Suprapubic skin (tissue), 4 donors: ENCODE results near the gene SNX24. TPM values are rescaled to one million over a fixed set of nuclear protein-coding genes. Genes with fewer than 3 reads are reported as not detected.

ENCODE experiments used
- DNase-seq, 2 donors: peaks; one replicate each; pipeline ENCODE4 v3.0.0-alpha.2; 2019; ENCODE audit warnings: low spot score in 2 of 2
- H3K27ac ChIP-seq: fragments of 200-600 bp; sonication (generic); one replicate; pipeline ENCODE4 v1.5.1; 2019
- H3K27me3 ChIP-seq: fragments of 200-600 bp; sonication (generic); one replicate; pipeline ENCODE4 v1.5.1; 2019
- H3K36me3 ChIP-seq: fragments of 200-600 bp; sonication (generic); one replicate; pipeline ENCODE4 v1.5.1; 2019
- H3K4me1 ChIP-seq: fragments of 200-600 bp; sonication (generic); one replicate; pipeline ENCODE4 v1.5.1; 2019
- H3K4me3 ChIP-seq: fragments of 200-600 bp; sonication (generic); one replicate; pipeline ENCODE4 v1.5.1; 2019; ENCODE audit warnings: mild to moderate bottlenecking
- H3K9me3 ChIP-seq: fragments of 200-600 bp; sonication (generic); one replicate; pipeline ENCODE4 v1.5.1; 2019
- EP300 ChIP-seq: sonication (generic); formaldehyde crosslinking; IDR thresholded peaks from one replicate; pipeline ENCODE4 v1.6.1; 2017; ENCODE audit warnings: antibody characterized with exemption
- POLR2A ChIP-seq, 2 donors: fragments of 450-650 bp; IDR thresholded peaks; one replicate each; pipeline ENCODE4 v1.6.1; 2017; ENCODE audit warnings: antibody characterized with exemption in 2 of 2, mild to moderate bottlenecking in 2 of 2, moderate library complexity in 2 of 2
- POLR2AphosphoS5 ChIP-seq, 3 donors: sonication (generic); formaldehyde crosslinking; IDR thresholded peaks; one replicate each; pipeline ENCODE4 v1.6.1; 2017; ENCODE audit warnings: antibody characterized with exemption in 3 of 3
- WGBS: methylation state at CpG from one replicate; pipeline ENCODE4 v1.1.5; 2018; 5-methylcytosine and 5-hydroxymethylcytosine counted together
- total RNA-seq, 4 donors: library from RNA; depleted of rRNA; stranded (reverse); fragments of >200 nt; gene quantifications; one replicate each; pipeline ENCODE4 v1.1.0, GENCODE V29; 2016
- TF ChIP-seq, protein P1 (sequence below), 2 donors: fragments of 200-600 bp in 1 of 2; fragments of 450-650 bp in 1 of 2; sonication (generic) in 1 of 2; IDR thresholded peaks; one replicate each; pipeline ENCODE4 v1.5.1; 2016 to 2019; ENCODE audit warnings: antibody characterized with exemption in 2 of 2, mild to moderate bottlenecking in 1 of 2, moderate library complexity in 1 of 2

The SNX24 gene
- total RNA-seq, 4 donors from 2014 or later: 15.2 to 43.0 (median 25.3) TPM

DNA sequence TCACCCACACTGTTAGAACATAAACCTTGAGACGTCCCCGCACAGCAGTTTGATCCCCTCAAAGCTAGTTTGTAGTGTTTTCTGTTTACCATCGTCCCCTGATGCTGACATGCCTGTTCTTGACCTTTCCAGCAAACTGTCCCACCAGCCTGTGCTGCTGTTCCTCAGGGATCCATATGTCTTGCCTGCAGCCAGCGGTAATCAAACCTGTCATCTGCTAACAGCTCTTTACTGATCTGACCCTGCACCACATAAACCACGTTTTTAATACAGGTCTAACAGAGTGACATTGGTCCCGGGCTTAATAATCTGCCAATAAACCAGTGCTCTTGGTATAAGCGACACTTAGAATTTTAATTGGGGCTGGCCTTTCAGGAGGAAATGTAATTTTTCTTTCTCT is 156.4 kb downstream of the SNX24 start:
- 89% methylated on average over 7 of the region's 7 CpGs for WGBS
- Histone ChIP-seq H3K27me3 (no peaks in the 10 kb centered on the region), H3K4me1 (no peaks in the 10 kb centered on the region), H3K9me3 (no peaks in the 10 kb centered on the region), H3K27ac (no peak overlapping the region), H3K4me3 (no peak overlapping the region), H3K36me3 (peaks cover 5% of the 10 kb centered on the region)
- DNase-seq: no peak
- no peak for TF ChIP-seq POLR2A (IDR thresholded peaks at IDR 0.05)
- TF ChIP-seq EP300: no peak
- TF ChIP-seq, protein P1, sequence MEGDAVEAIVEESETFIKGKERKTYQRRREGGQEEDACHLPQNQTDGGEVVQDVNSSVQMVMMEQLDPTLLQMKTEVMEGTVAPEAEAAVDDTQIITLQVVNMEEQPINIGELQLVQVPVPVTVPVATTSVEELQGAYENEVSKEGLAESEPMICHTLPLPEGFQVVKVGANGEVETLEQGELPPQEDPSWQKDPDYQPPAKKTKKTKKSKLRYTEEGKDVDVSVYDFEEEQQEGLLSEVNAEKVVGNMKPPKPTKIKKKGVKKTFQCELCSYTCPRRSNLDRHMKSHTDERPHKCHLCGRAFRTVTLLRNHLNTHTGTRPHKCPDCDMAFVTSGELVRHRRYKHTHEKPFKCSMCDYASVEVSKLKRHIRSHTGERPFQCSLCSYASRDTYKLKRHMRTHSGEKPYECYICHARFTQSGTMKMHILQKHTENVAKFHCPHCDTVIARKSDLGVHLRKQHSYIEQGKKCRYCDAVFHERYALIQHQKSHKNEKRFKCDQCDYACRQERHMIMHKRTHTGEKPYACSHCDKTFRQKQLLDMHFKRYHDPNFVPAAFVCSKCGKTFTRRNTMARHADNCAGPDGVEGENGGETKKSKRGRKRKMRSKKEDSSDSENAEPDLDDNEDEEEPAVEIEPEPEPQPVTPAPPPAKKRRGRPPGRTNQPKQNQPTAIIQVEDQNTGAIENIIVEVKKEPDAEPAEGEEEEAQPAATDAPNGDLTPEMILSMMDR (IDR thresholded peaks at IDR 0.05): no peak
- no peak for TF ChIP-seq POLR2AphosphoS5 (IDR thresholded peaks at IDR 0.05)

DNA sequence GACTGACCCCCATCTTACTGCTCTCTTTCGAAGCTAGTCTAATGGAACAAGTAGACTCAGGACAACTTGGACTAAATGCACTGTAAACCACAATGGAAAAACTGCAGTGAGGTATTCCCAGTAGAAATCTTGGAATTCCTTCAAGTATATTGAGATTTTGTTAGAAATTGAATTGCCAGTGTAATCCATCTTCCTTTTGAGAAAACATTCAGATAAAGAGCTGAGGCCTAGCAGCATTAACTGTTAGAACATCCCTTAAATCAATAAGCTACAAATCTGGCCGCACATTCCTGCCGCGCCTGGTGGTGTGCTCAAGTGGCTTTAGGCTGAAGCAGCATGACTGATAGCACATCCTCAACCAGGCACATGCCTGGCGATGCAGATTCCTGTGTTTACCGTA is 161.8 kb downstream of the SNX24 start:
- 92% methylated on average over 6 of the region's 6 CpGs for WGBS
- no peaks in the 10 kb centered on the region for H3K4me1 ChIP-seq
- no peaks in the 10 kb centered on the region for H3K9me3 ChIP-seq
- peaks cover 14% of the 10 kb centered on the region for H3K36me3 ChIP-seq
- no peaks in the 10 kb centered on the region for H3K27me3 ChIP-seq
- TF ChIP-seq POLR2A (IDR thresholded peaks at IDR 0.05): no peak
- TF ChIP-seq, protein P1 (IDR thresholded peaks at IDR 0.05): no peak
- no peak for TF ChIP-seq EP300
- no peak for TF ChIP-seq POLR2AphosphoS5 (IDR thresholded peaks at IDR 0.05)
- H3K27ac ChIP-seq: no peak overlapping the region
- no peak overlapping the region for H3K4me3 ChIP-seq
- no peak for DNase-seq

DNA sequence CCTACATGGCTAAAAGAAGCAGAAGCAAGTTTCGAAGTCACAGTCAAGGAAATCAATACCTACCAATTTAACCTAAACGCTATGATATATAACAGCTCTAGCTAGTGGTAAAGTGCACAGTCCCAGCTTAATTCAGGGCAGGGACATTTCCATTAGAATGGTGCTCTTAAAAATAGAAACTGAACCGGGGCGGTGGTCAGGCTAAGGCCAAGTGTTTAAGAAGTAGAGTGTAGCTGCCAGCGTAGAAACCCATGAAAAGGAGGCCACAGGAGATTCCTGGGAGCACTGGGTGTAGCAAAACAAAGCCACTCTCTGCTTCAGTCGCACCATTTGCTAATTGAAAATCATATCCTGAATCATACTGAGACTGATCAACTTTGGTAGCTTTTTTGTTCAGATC is 162.3 kb downstream of the SNX24 start:
- 93% methylated on average over 6 of the region's 6 CpGs for WGBS
- H3K27me3 ChIP-seq: no peaks in the 10 kb centered on the region
- no peak overlapping the region for H3K27ac ChIP-seq
- DNase-seq: no peak
- peaks cover 14% of the 10 kb centered on the region for H3K36me3 ChIP-seq
- no peaks in the 10 kb centered on the region for H3K4me1 ChIP-seq
- TF ChIP-seq POLR2A (IDR thresholded peaks at IDR 0.05) (no peak), EP300 (no peak), POLR2AphosphoS5 (IDR thresholded peaks at IDR 0.05) (no peak)
- TF ChIP-seq, protein P1 (IDR thresholded peaks at IDR 0.05): no peak
- H3K4me3 ChIP-seq: no peak overlapping the region
- no peaks in the 10 kb centered on the region for H3K9me3 ChIP-seq

DNA sequence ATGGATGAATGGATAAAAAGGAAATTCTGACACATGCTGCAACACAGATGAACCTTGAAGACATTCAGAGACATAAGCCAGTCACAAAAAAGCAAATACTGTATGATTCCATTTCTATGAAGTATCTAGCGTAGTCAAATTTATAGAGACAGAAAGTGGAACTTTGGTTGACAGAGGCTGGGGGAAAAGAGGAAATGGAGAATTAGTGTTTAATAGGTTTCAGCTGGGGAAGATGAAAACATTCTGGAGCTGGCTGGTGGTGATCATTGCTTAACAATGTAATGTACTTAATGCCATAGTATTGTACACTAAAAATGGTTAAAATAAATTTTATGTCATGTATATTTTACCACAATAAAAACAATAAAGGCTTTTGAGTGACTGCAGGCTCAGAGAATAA is 166.9 kb downstream of the SNX24 start:
- no peak for DNase-seq
- Histone ChIP-seq H3K4me1 (no peaks in the 10 kb centered on the region), H3K36me3 (peaks cover 8% of the 10 kb centered on the region), H3K9me3 (no peaks in the 10 kb centered on the region), H3K4me3 (no peak overlapping the region), H3K27ac (no peak overlapping the region), H3K27me3 (no peaks in the 10 kb centered on the region)
- WGBS: 67% methylated on average over 1 of the region's 1 CpG
- no peak for TF ChIP-seq POLR2AphosphoS5 (IDR thresholded peaks at IDR 0.05)
- no peak for TF ChIP-seq POLR2A (IDR thresholded peaks at IDR 0.05)
- TF ChIP-seq EP300: no peak
- TF ChIP-seq, protein P1 (IDR thresholded peaks at IDR 0.05): no peak

DNA sequence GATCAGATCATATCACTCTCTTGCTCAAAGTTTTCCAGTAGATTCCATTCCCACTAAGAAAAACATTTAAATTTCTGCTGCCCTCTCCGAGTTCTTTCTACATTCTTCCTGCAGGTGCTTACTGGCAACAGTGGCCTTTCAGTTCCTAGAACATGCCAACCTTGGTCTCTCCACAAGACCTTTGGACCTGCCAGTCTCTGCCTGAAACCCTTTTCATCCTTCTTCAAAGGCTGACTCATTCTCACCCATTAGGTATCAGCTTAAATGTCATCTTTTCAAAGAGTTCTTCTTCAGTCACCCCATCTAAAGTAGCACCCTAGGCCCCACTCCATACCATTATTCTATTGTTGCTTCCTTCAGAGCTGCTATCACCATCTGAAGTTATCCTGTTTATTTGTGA is 169.3 kb downstream of the SNX24 start:
- Histone ChIP-seq H3K27ac (no peak overlapping the region), H3K36me3 (no peaks in the 10 kb centered on the region), H3K9me3 (no peaks in the 10 kb centered on the region), H3K27me3 (no peaks in the 10 kb centered on the region), H3K4me1 (no peaks in the 10 kb centered on the region), H3K4me3 (no peak overlapping the region)
- TF ChIP-seq POLR2AphosphoS5 (IDR thresholded peaks at IDR 0.05) (no peak), EP300 (no peak), POLR2A (IDR thresholded peaks at IDR 0.05) (no peak)
- TF ChIP-seq, protein P1 (IDR thresholded peaks at IDR 0.05): no peak
- no peak for DNase-seq
- WGBS: 100% methylated on average over 1 of the region's 1 CpG
